Colonic mucosa (tissue), 4 donors: Measurements from ENCODE around the gene PDCD1LG2. TPM values are rescaled to one million over a fixed set of nuclear protein-coding genes. Genes with fewer than 3 reads are reported as not detected.

Experiments
- DNase-seq: peaks from one replicate; pipeline ENCODE4 v3.0.0-alpha.2; 2020
- H3K27ac ChIP-seq: fragments of 200-600 bp; one replicate; pipeline ENCODE4 v1.8.0; 2021
- H3K27me3 ChIP-seq: fragments of 200-600 bp; one replicate; pipeline ENCODE4 v1.8.0; 2021
- H3K36me3 ChIP-seq: fragments of 200-600 bp; one replicate; pipeline ENCODE4 v1.8.0; 2021
- H3K4me1 ChIP-seq: fragments of 200-600 bp; one replicate; pipeline ENCODE4 v1.8.0; 2021; ENCODE audit warnings: mild to moderate bottlenecking
- H3K4me3 ChIP-seq: fragments of 200-600 bp; one replicate; pipeline ENCODE4 v1.8.0; 2021
- H3K9ac ChIP-seq, 2 donors: one replicate each; pipeline ENCODE4 v1.7.0; 2013; ENCODE audit warnings: control low read depth in 2 of 2, low read depth in 2 of 2, low read length in 2 of 2
- H3K9me3 ChIP-seq: fragments of 200-600 bp; one replicate; pipeline ENCODE4 v1.8.0; 2021
- CTCF ChIP-seq: fragments of 200-600 bp; IDR thresholded peaks from one replicate; pipeline ENCODE4 v1.8.0; 2022; ENCODE audit warnings: antibody characterized with exemption, mild to moderate bottlenecking
- intact Hi-C: fragments of 100-400 bp; cut with DNase I; formaldehyde crosslinking; loops from one replicate; pipeline ENCODE4 v1.14.1; 2022
- total RNA-seq, 2 donors: library from RNA; stranded (reverse); fragmentation: NEBNext Ultra II Directional in 1 of 2; extraction: Animal tissue kit (Norgen Biotek cat#: 25700) in 1 of 2; gene quantifications; one replicate each; pipeline ENCODE4 v1.2.1, GENCODE V29; 2021
- donor health status: healthy.
- donor health status: DM: no; HTN: no; CAD: no.
- donor health status: DM: no; HTN: no; CAD: no.

Gene PDCD1LG2
- total RNA-seq, 2 donors from 2014 or later = 0.15 to 1.0 TPM

GRCh38 chr9:5614985-5615384 is 104.7 kb downstream of the PDCD1LG2 start:
- Histone ChIP-seq H3K4me3 (no peak overlapping the region), H3K27me3 (no peaks in the 10 kb centered on the region), H3K27ac (no peak overlapping the region), H3K4me1 (no peaks in the 10 kb centered on the region), H3K36me3 (no peaks in the 10 kb centered on the region), H3K9me3 (no peaks in the 10 kb centered on the region), H3K9ac (no peak overlapping the region)
- no peak for DNase-seq
- TF ChIP-seq CTCF = no peak
- intact Hi-C loops = no loop called here

GRCh38 chr9:5617749-5618148 is 107.4 kb downstream of the PDCD1LG2 start:
- no peak for TF ChIP-seq CTCF
- H3K27ac ChIP-seq = no peak overlapping the region
- intact Hi-C loops = no loop called here

GRCh38 chr9:5620494-5620893 is 110.2 kb downstream of the PDCD1LG2 start:
- no peaks in the 10 kb centered on the region for H3K9me3 ChIP-seq
- H3K27me3 ChIP-seq = no peaks in the 10 kb centered on the region
- H3K36me3 ChIP-seq = no peaks in the 10 kb centered on the region
- no peak overlapping the region for H3K27ac ChIP-seq
- no peak for TF ChIP-seq CTCF
- no peak overlapping the region for H3K9ac ChIP-seq
- intact Hi-C loops = no loop called here
- no peak overlapping the region for H3K4me3 ChIP-seq
- H3K4me1 ChIP-seq = no peaks in the 10 kb centered on the region
- no peak for DNase-seq

More at GRCh38 chr9:5617749-5618148, 107.4 kb downstream of the PDCD1LG2 start:
- no peak overlapping the region for H3K4me3 ChIP-seq
- no peak overlapping the region for H3K9ac ChIP-seq
- H3K27me3 ChIP-seq = no peaks in the 10 kb centered on the region
- DNase-seq = no peak
- H3K9me3 ChIP-seq = no peaks in the 10 kb centered on the region
- H3K36me3 ChIP-seq = no peaks in the 10 kb centered on the region
- H3K4me1 ChIP-seq = no peaks in the 10 kb centered on the region

Other genes starting within 250 kb of the PDCD1LG2 start
- under 1 TPM; 0.48 to 0.74 TPM for gene RLN2, start 205.8 kb upstream of the PDCD1LG2 start, total RNA-seq
- gene RLN1, start 170.7 kb upstream of the PDCD1LG2 start, total RNA-seq = under 1 TPM; 0.48 to 0.59 TPM
- 10 to 100 TPM; 55.9 to 56.2 TPM for gene PLGRKT, start 72.6 kb upstream of the PDCD1LG2 start, total RNA-seq
- gene CD274, start 60.0 kb upstream of the PDCD1LG2 start, total RNA-seq = 1 to 10 TPM; 1.6 to 2.0 TPM
- gene RIC1, start 118.6 kb downstream of the PDCD1LG2 start, total RNA-seq = 10 to 100 TPM; 12.8 to 17.9 TPM